Measurements from ENCODE around the gene XIRP2. TPM values are rescaled to one million over a fixed set of nuclear protein-coding genes. Genes with fewer than 3 reads are reported as not detected.
"Not testable (repeated sequence)": the region's sequence is repeated elsewhere in the genome, so short reads cannot be mapped to it uniquely, and the experiment has no call there.

Gene XIRP2
- total RNA-seq, 1 donor from 2014 or later, result not detected

- H3K4me2 ChIP-seq, result no peak overlapping the region
- no peaks in the 10 kb centered on the region for H4K20me1 ChIP-seq (ENCODE audit: low read depth)
- TF ChIP-seq EZH2 (IDR thresholded peaks at IDR 0.05) (no peak), EZH2phosphoT487 (IDR thresholded peaks at IDR 0.05) (no peak)
- TF ChIP-seq, protein P1, sequence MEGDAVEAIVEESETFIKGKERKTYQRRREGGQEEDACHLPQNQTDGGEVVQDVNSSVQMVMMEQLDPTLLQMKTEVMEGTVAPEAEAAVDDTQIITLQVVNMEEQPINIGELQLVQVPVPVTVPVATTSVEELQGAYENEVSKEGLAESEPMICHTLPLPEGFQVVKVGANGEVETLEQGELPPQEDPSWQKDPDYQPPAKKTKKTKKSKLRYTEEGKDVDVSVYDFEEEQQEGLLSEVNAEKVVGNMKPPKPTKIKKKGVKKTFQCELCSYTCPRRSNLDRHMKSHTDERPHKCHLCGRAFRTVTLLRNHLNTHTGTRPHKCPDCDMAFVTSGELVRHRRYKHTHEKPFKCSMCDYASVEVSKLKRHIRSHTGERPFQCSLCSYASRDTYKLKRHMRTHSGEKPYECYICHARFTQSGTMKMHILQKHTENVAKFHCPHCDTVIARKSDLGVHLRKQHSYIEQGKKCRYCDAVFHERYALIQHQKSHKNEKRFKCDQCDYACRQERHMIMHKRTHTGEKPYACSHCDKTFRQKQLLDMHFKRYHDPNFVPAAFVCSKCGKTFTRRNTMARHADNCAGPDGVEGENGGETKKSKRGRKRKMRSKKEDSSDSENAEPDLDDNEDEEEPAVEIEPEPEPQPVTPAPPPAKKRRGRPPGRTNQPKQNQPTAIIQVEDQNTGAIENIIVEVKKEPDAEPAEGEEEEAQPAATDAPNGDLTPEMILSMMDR (IDR thresholded peaks at IDR 0.05), result no peak
- no peaks in the 10 kb centered on the region for H3K4me1 ChIP-seq
- no peaks in the 10 kb centered on the region for H3K36me3 ChIP-seq
- H3K79me2 ChIP-seq (ENCODE audit: low read depth), result no peaks in the 10 kb centered on the region
- no peak overlapping the region for H2AFZ ChIP-seq (replicated peaks)
- no peak overlapping the region for H3K27ac ChIP-seq
- no peaks in the 10 kb centered on the region for H3K9me3 Mint-ChIP-seq
- no peaks in the 10 kb centered on the region for H3K36me3 Mint-ChIP-seq
- H3K4me1 Mint-ChIP-seq, result no peaks in the 10 kb centered on the region
- no peaks in the 10 kb centered on the region for H3K9me3 ChIP-seq (ENCODE audit: low read depth)
- no peak for DNase-seq (ENCODE audit: low spot score)
- no peaks in the 10 kb centered on the region for H3K27me3 Mint-ChIP-seq (ENCODE audit: insufficient read depth, low read depth)
- no peak overlapping the region for H3K4me3 ChIP-seq
- H3K27me3 ChIP-seq, result no peaks in the 10 kb centered on the region
- no peak overlapping the region for H3K27ac Mint-ChIP-seq
- H3K9ac ChIP-seq, result no peak overlapping the region
- H3K4me3 Mint-ChIP-seq, result no peak overlapping the region
- H3F3A ChIP-seq (ENCODE audit: low read depth), result no peaks in the 10 kb centered on the region
Observed at GRCh38 chr2:167069855-167070254, 181.6 kb downstream of the XIRP2 start.

DNA sequence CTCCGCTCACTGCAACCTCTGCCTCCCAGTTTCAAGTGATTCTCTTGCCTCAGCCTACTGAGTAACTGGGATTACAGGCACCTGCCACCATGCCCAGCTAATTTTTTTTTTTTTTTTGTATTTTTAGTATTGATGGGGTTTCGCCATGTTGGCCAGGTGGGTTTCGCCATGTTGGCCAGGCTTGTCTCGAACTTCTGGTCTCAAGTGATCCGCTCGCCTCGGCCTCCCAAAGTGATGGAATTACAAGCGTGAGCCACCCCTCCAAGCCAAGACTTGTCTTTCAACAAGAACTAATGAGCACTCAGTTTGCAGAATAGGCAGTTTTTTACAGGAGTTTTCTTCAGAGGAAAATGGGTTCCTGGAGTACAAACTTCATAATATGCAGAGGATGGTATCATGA, 187.4 kb downstream of the XIRP2 start:
- not testable (repeated sequence) for H3K27me3 ChIP-seq; H3F3A ChIP-seq (ENCODE audit: low read depth); H3K36me3 ChIP-seq; H3K4me3 ChIP-seq; H3K27me3 Mint-ChIP-seq (ENCODE audit: insufficient read depth, low read depth); H3K36me3 Mint-ChIP-seq; H3K4me1 Mint-ChIP-seq; H3K79me2 ChIP-seq (ENCODE audit: low read depth); H3K9me3 ChIP-seq (ENCODE audit: low read depth); H3K27ac ChIP-seq; H2AFZ ChIP-seq (replicated peaks); H4K20me1 ChIP-seq (ENCODE audit: low read depth); H3K4me1 ChIP-seq; H3K9ac ChIP-seq; H3K4me2 ChIP-seq; H3K27ac Mint-ChIP-seq; DNase-seq (ENCODE audit: low spot score); H3K9me3 Mint-ChIP-seq; H3K4me3 Mint-ChIP-seq

DNA sequence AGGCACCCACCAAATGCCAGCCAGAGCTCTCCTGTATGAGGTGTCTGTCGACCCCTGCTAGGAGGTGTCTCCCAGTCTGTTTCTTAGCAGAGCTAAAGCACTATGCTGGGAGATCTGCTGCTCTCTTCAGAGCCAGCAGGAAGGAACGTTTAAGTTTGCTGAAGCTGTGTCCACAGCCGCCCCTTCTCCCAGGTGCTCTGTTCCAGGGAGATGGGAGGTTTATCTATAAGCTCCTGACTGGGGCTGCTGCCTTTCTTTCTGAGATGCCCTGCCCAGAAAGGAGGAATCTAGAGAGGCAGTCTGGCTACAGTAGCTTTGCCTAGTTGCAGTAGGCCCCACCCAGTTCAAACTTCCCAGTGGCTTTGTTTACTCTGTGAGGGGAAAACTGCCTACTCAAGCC, 210.7 kb downstream of the XIRP2 start:
- H3K27ac ChIP-seq; H3K27me3 Mint-ChIP-seq (ENCODE audit: insufficient read depth, low read depth); H2AFZ ChIP-seq (replicated peaks); H3K4me3 Mint-ChIP-seq; H3K36me3 ChIP-seq; H3K36me3 Mint-ChIP-seq; H3K79me2 ChIP-seq (ENCODE audit: low read depth); H3K27ac Mint-ChIP-seq; H3K4me3 ChIP-seq; H3K9ac ChIP-seq; H3K4me1 ChIP-seq; H3F3A ChIP-seq (ENCODE audit: low read depth); DNase-seq (ENCODE audit: low spot score); H3K9me3 ChIP-seq (ENCODE audit: low read depth); H3K9me3 Mint-ChIP-seq; H3K4me2 ChIP-seq; H4K20me1 ChIP-seq (ENCODE audit: low read depth); H3K27me3 ChIP-seq; H3K4me1 Mint-ChIP-seq: not testable (repeated sequence)

GRCh38 chr2:167100506-167100905, 212.2 kb downstream of the XIRP2 start:
- DNase-seq (ENCODE audit: low spot score), result no peak
- Histone ChIP-seq H4K20me1 (ENCODE audit: low read depth) (no peaks in the 10 kb centered on the region), H3K4me3 (no peak overlapping the region), H3K27me3 (no peaks in the 10 kb centered on the region), H3K4me1 (peaks cover 7% of the 10 kb centered on the region), H3K9ac (no peak overlapping the region), H3K79me2 (ENCODE audit: low read depth) (no peaks in the 10 kb centered on the region), H2AFZ (replicated peaks) (no peak overlapping the region), H3K4me2 (no peak overlapping the region), H3F3A (ENCODE audit: low read depth) (no peaks in the 10 kb centered on the region), H3K27ac (no peak overlapping the region), H3K36me3 (no peaks in the 10 kb centered on the region), H3K9me3 (ENCODE audit: low read depth) (no peaks in the 10 kb centered on the region)
- no peak for TF ChIP-seq EZH2 (IDR thresholded peaks at IDR 0.05)
- TF ChIP-seq, protein P1 (IDR thresholded peaks at IDR 0.05), result no peak
- TF ChIP-seq EZH2phosphoT487 (IDR thresholded peaks at IDR 0.05), result no peak
- Mint-ChIP-seq H3K27ac (no peak overlapping the region), H3K4me1 (no peaks in the 10 kb centered on the region), H3K4me3 (no peak overlapping the region), H3K27me3 (ENCODE audit: insufficient read depth, low read depth) (no peaks in the 10 kb centered on the region), H3K9me3 (peaks cover 2% of the 10 kb centered on the region), H3K36me3 (no peaks in the 10 kb centered on the region)

All from neural progenitor cell (in vitro differentiated cells).